Measurements from ENCODE around the gene NSMCE1. TPM values are rescaled to one million over a fixed set of nuclear protein-coding genes. Genes with fewer than 3 reads are reported as not detected.

NSMCE1 gene
- total and polyA plus RNA-seq, 2 of the 8 experiments (the other 6 are each of a cell fraction or from before 2014, with no cell fraction given): 8.1 to 16.6 TPM

- Histone ChIP-seq H2BK12ac (ENCODE audit: low read depth, low read length) (no peak overlapping the region), H3K18ac (ENCODE audit: extremely low read depth, low read length) (no peak overlapping the region), H3K79me2 (ENCODE audit: control insufficient read depth in 1 of 2, insufficient read depth in 2 of 2, low read length in 2 of 2) (no peaks in the 10 kb centered on the region), H3K23me2 (ENCODE audit: low read depth, low read length) (no peaks in the 10 kb centered on the region), H4K20me1 (replicated peaks in 1 of 2; ENCODE audit: control insufficient read depth in 1 of 2, insufficient read depth in 2 of 2, low read length in 2 of 2) (no peaks in the 10 kb centered on the region), H3K79me1 (ENCODE audit: low read depth, low read length) (no peaks in the 10 kb centered on the region), H3K4me3 (ENCODE audit: extremely low read depth in 1 of 4, insufficient read depth in 2 of 4, low read depth in 3 of 4, low read length in 4 of 4) (no peak overlapping the region), H4K5ac (ENCODE audit: insufficient read length, low read depth, low read length) (no peak overlapping the region), H2AK5ac (ENCODE audit: low read depth, low read length) (no peak overlapping the region), H3K27me3 (replicated peaks in 1 of 4; ENCODE audit: control insufficient read depth in 3 of 4, extremely low read depth in 1 of 4, insufficient read depth in 3 of 4, low read length in 3 of 4) (no peaks in the 10 kb centered on the region), H3K4me1 (replicated peaks in 1 of 4; ENCODE audit: control insufficient read depth in 3 of 4, insufficient read depth in 4 of 4, low read length in 3 of 4) (0 out of 7 replicates have a peak, but pooled peaks cover 0 to 2% (median 0%) of the 10 kb centered on the region in 4 experiments), H3K27ac (ENCODE audit: low read depth, low read length) (no peak overlapping the region), H3K9ac (replicated peaks in 1 of 4; ENCODE audit: extremely low read depth in 1 of 4, low read depth in 3 of 4, low read length in 3 of 4) (no peak overlapping the region), H2BK120ac (replicated peaks; ENCODE audit: low read depth, low read length) (no peak overlapping the region), H4K91ac (replicated peaks; ENCODE audit: insufficient read length, low read length) (no peak overlapping the region), H3K9me3 (ENCODE audit: insufficient read depth in 2 of 2, low read depth in 1 of 2, low read length in 1 of 2) (no peaks in the 10 kb centered on the region), H3K14ac (ENCODE audit: insufficient read length) (no peak overlapping the region), H3K4ac (replicated peaks; ENCODE audit: insufficient read length, low read depth, low read length) (no peak overlapping the region), H4K8ac (ENCODE audit: extremely low read depth, insufficient read depth, low read length) (peak overlapping the region; percentile 18), H3K23ac (ENCODE audit: insufficient read length) (no peak overlapping the region), H2BK20ac (ENCODE audit: low read length) (no peak overlapping the region), H3K36me3 (ENCODE audit: control insufficient read depth in 2 of 4, insufficient read depth in 4 of 4, low read length in 3 of 4) (no peaks in the 10 kb centered on the region), H2BK5ac (ENCODE audit: low read depth, low read length) (no peak overlapping the region), H2BK15ac (ENCODE audit: low read length) (no peak overlapping the region), H3K56ac (replicated peaks; ENCODE audit: insufficient read length, low read depth, low read length) (no peak overlapping the region), H2AFZ (ENCODE audit: low read length) (no peak overlapping the region), H3K4me2 (ENCODE audit: insufficient read depth in 1 of 2, low read depth in 2 of 2, low read length in 2 of 2) (no peak overlapping the region)
- ChIA-PET CTCF (ENCODE audit: partially characterized antibody) (interaction anchor here (1.3 to 7.6 kb wide), 8 partner anchors 8 to 233 kb away, joined by 3 to 73 read pairs (median 6); no protein-coding TSS in a partner anchor), POLR2A (ENCODE audit: partially characterized antibody) (interaction anchor here (1.0 to 3.5 kb wide), 3 partner anchors 10 to 20 kb away, joined by 3 to 13 read pairs (median 3); partner anchors contain the start of gene KDM8)
- FAIRE-seq (no peak), DNase-seq (ENCODE audit: low read depth in 1 of 2, low spot score in 2 of 2) (no peak)
- WGBS, 2 experiments (ENCODE audit: extremely low coverage in 1 of 2, insufficient coverage in 1 of 2, insufficient read length in 1 of 2, insufficient replicate concordance in 2 of 2, low coverage in 1 of 2, low lambda C conversion rate in 2 of 2, missing lambda C conversion rate in 1 of 2): 85% methylated on average over 14 of the region's 14 CpGs; no CpG with 5 or more reads in 1 of the 2 experiments
- TF ChIP-seq CHD2 (IDR thresholded peaks at IDR 0.05; ENCODE audit: low read length): no peak
- TF ChIP-seq TAF7 (optimal IDR thresholded peaks at IDR 0.05; ENCODE audit: borderline replicate concordance, low read depth, low read length): no peak
- TF ChIP-seq MAX (IDR thresholded peaks at IDR 0.05): no peak
- TF ChIP-seq KDM4A (IDR thresholded peaks at IDR 0.05; ENCODE audit: low read depth, low read length, severe bottlenecking): no peak
- no peak for TF ChIP-seq SP1 (IDR thresholded peaks at IDR 0.05; ENCODE audit: low read depth, low read length)
- no peak for TF ChIP-seq EGR1 (IDR thresholded peaks at IDR 0.05; ENCODE audit: borderline replicate concordance, low read depth, low read length)
- TF ChIP-seq TEAD4 (IDR thresholded peaks at IDR 0.05; ENCODE audit: low read depth, low read length): no peak
- no peak for TF ChIP-seq CREB1 (IDR thresholded peaks at IDR 0.05)
- no peak for TF ChIP-seq GABPA (IDR thresholded peaks at IDR 0.05; ENCODE audit: borderline replicate concordance, insufficient read depth, low read length)
- TF ChIP-seq CTBP2 (IDR thresholded peaks at IDR 0.05; ENCODE audit: borderline replicate concordance, insufficient read depth, insufficient read length, low read length): no peak
- no peak for TF ChIP-seq ZNF274 (IDR thresholded peaks at IDR 0.05; ENCODE audit: borderline replicate concordance, extremely low read depth, low read length)
- TF ChIP-seq CBX5 (IDR thresholded peaks at IDR 0.05; ENCODE audit: low read depth, low read length): no peak
- TF ChIP-seq HDAC6 (IDR thresholded peaks at IDR 0.05; ENCODE audit: low read depth, low read length): no peak
- no peak for TF ChIP-seq ATF3 (IDR thresholded peaks at IDR 0.05; ENCODE audit: insufficient read depth, low read depth, low read length)
Measured at GRCh38 chr16:27224271-27224737, 44.3 kb downstream of the NSMCE1 start.

Data from H1 (cell line).